Left renal cortex interstitium (tissue), 4 donors: ENCODE measurements around the gene FBXO33. TPM values are rescaled to one million over a fixed set of nuclear protein-coding genes. Genes with fewer than 3 reads are reported as not detected.
A peak's percentile ranks its signal among the peaks of the same experiment; 100 is the strongest.

ENCODE experiments used
- DNase-seq, 4 donors: peaks; one replicate each; pipeline ENCODE4 v3.0.0-alpha.2; 2013; ENCODE audit warnings: low read depth in 4 of 4, low spot score in 2 of 4, missing footprints in 1 of 4
- polyA plus RNA-seq, 4 donors: library from polyadenylated mRNA; unstranded; fragments of 120-200 nt; gene quantifications; one replicate each; pipeline ENCODE4 v1.2.1, GENCODE V29; 2013; ENCODE audit not compliant: insufficient read length in 4 of 4

FBXO33 gene
- polyA plus RNA-seq, result 10 to 100 TPM; 11.4 to 13.0 (median 11.8) TPM

- DNase-seq, result peak; percentile 89 to 96 (median 92)
Measured at GRCh38 chr14:39432179-39432618, at the start of gene FBXO33. Gene FBXO33 (minus strand): TSS chr14:39432433. CDS start chr14:39432162, 271 bp downstream.

DNA sequence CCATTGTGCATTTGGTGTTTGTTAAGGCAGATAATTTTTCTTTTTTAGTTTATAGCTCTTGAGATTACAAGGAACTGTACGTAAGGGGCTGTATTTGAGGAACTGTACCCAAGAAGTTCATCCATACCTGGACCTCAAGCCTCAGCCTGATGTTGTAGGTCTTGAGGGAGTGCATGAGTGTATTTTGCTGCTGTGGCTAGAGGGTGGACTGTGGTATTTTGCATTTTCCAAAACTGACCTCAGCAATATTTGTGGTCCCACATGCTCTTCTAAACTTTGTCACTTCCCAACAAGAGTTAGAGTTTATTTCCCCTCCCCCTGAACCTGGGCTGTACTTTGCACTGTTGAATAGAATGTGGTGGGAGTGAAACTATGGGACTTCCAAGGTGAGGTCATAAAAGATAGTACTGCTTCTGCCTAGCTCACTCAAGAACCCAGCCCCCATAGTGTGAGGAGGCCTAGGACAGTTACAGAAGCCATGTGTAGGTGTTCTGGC, 42.2 kb upstream of the FBXO33 start:
- DNase-seq, result no peak

- no peak for DNase-seq
Measured at GRCh38 chr14:39472078-39472477, 39.8 kb upstream of the FBXO33 start.

DNA sequence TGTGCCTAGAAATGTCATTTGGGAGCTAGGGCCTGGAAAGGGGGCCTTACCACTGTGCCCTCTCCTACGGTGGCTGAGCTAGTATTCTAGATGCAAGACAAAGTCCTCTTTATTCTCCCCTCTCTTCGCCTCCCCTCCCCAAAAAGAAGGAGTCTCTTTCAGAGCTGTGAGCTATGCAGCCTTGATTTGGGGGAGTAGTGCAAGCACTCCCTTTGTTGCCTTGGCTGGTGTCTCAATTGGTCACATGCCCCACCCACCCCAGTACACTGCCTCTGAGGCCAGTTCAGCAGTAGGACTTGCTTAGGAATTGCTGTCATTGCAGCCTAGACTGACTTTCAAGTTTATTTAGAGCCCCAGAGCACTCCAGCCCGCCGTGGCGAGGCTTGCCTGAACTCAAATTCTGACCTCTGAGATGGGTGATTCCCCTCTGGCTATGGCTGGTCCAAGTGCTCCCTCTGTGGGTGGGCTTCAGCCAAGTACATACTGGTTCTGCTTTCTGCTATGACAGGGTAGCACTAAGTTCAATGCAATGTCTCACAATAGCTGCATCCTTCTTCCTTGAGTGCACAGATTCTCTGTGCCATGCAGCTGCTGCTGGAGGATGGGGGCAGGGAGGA, 37.0 kb upstream of the FBXO33 start:
- no peak for DNase-seq

DNA sequence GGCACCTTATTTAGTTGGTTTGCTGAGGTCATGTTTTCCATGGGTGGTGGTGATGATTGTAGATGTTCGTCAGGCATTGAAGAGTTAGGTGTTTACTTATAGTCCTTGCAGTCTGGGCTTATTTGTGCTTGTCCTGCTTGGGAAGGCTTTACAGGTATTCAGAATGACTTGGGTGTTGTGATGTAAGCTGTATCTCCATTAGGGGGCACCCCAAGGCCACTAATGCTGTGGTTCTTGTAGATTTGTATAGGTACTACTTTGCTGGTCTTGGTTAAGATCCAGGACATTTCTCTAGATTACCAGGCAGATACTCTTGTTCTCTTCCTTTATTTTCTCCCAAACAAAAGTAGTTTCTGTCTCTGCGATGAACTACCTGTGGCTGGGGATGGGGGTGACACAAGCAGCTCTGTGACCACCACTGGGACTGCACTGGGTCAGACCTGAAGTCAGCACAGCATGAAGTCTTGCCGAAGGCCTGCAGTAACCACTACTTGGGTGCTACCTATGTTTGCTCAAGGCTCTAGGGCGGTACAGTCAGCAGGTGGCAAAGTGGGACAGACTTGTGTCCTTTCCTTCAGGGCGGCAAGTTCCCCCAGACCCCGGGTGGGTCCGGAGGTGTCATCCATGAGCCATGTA, 35.8 kb upstream of the FBXO33 start:
- no peak for DNase-seq

DNA sequence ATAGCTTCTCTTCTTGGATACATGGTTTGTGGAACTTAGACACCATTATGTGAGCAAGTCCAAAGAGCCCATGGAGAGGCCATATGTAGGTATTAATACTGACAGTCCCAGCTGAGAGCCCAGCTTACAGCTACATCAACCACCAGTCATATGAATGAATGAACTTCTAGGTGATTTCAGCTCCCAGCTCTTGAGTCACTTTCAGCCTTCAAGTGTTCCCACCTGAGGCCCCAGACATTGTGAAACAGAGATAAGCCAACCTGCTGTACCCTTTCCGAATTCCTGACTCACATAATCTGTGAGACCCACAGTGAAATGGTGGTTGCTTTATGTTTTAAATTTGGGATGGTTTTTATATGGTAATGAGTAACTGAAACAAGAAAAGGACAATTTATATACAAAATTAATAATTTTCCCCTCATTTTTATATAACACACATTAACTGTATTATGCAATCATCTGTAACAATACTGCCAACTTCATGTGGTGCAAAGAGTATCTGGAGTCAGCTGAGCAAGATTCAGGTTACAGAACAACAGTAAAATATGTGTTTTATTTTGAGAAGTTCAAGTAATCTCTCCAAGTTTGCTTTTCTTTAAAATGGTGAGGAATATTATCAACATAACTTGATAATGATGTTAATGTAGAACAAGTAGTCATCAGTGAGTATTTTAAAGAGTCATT, 27.7 kb upstream of the FBXO33 start:
- DNase-seq, result no peak

- DNase-seq, result no peak
Measured at GRCh38 chr14:39456702-39457250, 24.5 kb upstream of the FBXO33 start.

- DNase-seq, result no peak
Measured at GRCh38 chr14:39454906-39455539, 22.8 kb upstream of the FBXO33 start.

GRCh38 chr14:39452680-39453079, 20.4 kb upstream of the FBXO33 start:
- no peak for DNase-seq

- no peak for DNase-seq
Measured at GRCh38 chr14:39451811-39452210, 19.6 kb upstream of the FBXO33 start.

GRCh38 chr14:39447175-39447661, 15.0 kb upstream of the FBXO33 start:
- DNase-seq, result no peak

- DNase-seq, result no peak
Measured at GRCh38 chr14:39446131-39446744, 14.0 kb upstream of the FBXO33 start.

- no peak for DNase-seq
Measured at GRCh38 chr14:39442293-39442692, 10.1 kb upstream of the FBXO33 start.

GRCh38 chr14:39441805-39442204, 9.6 kb upstream of the FBXO33 start:
- no peak for DNase-seq

GRCh38 chr14:39440975-39441374, 8.7 kb upstream of the FBXO33 start:
- no peak for DNase-seq

DNA sequence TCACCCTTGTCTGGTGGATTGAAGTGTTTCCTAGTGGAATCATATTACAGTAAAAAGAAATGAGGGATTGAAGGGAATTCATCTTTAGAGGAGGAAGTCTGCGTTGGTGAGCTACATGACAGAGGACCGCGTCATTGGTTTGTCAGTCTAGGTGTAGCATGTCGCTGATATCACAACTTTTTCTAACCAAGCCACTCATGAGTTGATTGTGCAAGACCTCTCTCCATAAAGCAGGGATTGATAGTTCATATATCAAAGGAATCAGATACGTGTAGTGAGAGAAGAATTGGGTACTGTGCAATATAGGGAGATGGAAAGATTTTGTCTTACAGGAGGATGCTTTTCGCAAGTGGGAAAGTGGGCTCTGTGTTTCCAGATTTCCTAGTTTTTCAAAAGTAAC, 3.0 kb upstream of the FBXO33 start:
- DNase-seq, result no peak

DNA sequence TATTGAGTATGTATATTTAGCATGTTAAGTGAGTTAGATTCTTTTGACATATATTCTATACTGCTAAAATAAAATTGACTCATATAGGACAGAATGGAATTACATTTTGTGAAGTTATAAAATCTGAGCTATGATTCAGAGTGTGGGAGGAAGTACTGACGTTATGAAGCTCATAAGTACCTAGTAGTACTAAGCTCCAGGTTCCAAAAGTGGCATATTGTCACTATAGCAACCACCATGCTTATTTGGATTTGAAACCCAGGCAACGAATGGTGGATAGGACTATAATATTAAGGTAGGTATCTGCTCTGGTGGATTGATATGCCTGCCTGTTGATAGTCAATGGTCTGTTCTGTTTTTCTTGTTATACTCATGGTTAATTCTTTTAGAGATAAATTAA, 2.2 kb upstream of the FBXO33 start:
- no peak for DNase-seq

- no peak for DNase-seq
Measured at GRCh38 chr14:39433452-39433813, 1.2 kb upstream of the FBXO33 start.

- DNase-seq, result peak; percentile 72 to 91 (median 81)
Measured at GRCh38 chr14:39432619-39433451, 602 bp upstream of the FBXO33 start.
